Pancreas (tissue), 10 donors: Measurements from ENCODE around the gene RAD51B. TPM values are rescaled to one million over a fixed set of nuclear protein-coding genes. Genes with fewer than 3 reads are reported as not detected.

Experiments used
- ATAC-seq, 4 donors: fragments of 200-7000 bp; cut with Tn5 transposase; one replicate each; pipeline versions ENCODE4 v1.8.0 to v1.9.1; 2020; ENCODE audit warnings: mild to moderate bottlenecking in 4 of 4, moderate library complexity in 4 of 4
- DNase-seq, 6 donors: peaks; one replicate each; pipeline ENCODE4 v3.0.0-alpha.2; 2020
- FAIRE-seq: peaks from 2 replicates; lab custom pipeline; 2012; peaks lifted over from hg19 to GRCh38; lab: Jason Lieb, UNC
- H3K27ac ChIP-seq, 4 donors: fragments of 200-600 bp; sonication (generic); 1 replicate in 3 of 4; 2 replicates in 1 of 4; pipeline versions ENCODE4 v1.5.0 to v1.8.0; 2020
- H3K27me3 ChIP-seq, 4 donors: fragments of 200-600 bp; one replicate each; pipeline ENCODE4 v1.8.0; 2021
- H3K36me3 ChIP-seq, 3 donors: fragments of 200-600 bp; sonication (generic) in 1 of 3; one replicate each; pipeline versions ENCODE4 v1.5.0 to v1.8.0; 2020 to 2021
- H3K4me1 ChIP-seq, 3 donors: fragments of 200-600 bp; one replicate each; pipeline ENCODE4 v1.8.0; 2021
- H3K4me3 ChIP-seq, 4 donors: fragments of 200-600 bp; sonication (generic) in 2 of 4; one replicate each; pipeline versions ENCODE4 v1.5.0 to v1.8.0; 2020 to 2021
- H3K9me3 ChIP-seq, 4 donors: fragments of 200-600 bp; one replicate each; pipeline ENCODE4 v1.8.0; 2021
- CTCF ChIP-seq, 4 donors: fragments of 200-600 bp; sonication (generic) in 3 of 4; IDR thresholded peaks; one replicate each; pipeline versions ENCODE4 v1.5.0 to v1.8.0; 2021; ENCODE audit warnings: antibody characterized with exemption in 4 of 4
- WGBS, 2 donors: extraction: QIAGEN DNeasy Blood & Tissue Kit; methylation state at CpG; one replicate each; pipeline ENCODE4 v1.1.7; 2013; 5-methylcytosine and 5-hydroxymethylcytosine counted together
- intact Hi-C, 3 donors: fragments of 100-400 bp; cut with DNase I; formaldehyde crosslinking; loops; one replicate each; pipeline versions ENCODE4 v1.11.1 to v1.14.2; 2022
- polyA plus RNA-seq, 2 donors: library from polyadenylated mRNA; stranded (reverse); fragments of 200-250 nt; gene quantifications; one replicate each; pipeline ENCODE4 v1.2.3, GENCODE V29; 2013
- total RNA-seq, 6 donors: library from RNA; stranded (reverse); fragmentation: NEBNext Ultra II Directional in 4 of 6; extraction: Animal tissue kit (Norgen Biotek cat#: 25700) in 4 of 6; gene quantifications; one replicate each; pipeline versions ENCODE4 v1.2.1 to v1.2.4, GENCODE V29; 2021 to 2023
- donor health status: healthy with polysubstance abuse.
- donor health status: DM: no; HTN: no; CAD: no; lungs with moderate emphysema.
- donor health status: DM: no; HTN: no; CAD: no.
- donor health status: control.
- donor health status: control.
- donor health status: Bipolar disorder and iron deficiency.
- donor health status: DM: yes; HTN: yes; CAD: no.
- donor health status: DM: no; HTN: no; CAD: no.
- donor health status: DM: no; HTN: no; CAD: no.
- donor health status: DM: yes; HTN: yes; CAD: no.

RAD51B gene
- total and polyA plus RNA-seq, 8 donors, result 1.1 to 17.3 (median 5.8) TPM

- peak overlapping the region in 2 of 4 donors; percentile 14 to 33 for H3K27ac ChIP-seq
- H3K4me3 ChIP-seq, result no peak overlapping the region
- H3K36me3 ChIP-seq, result no peaks in the 10 kb centered on the region
- no peak for FAIRE-seq
- no peak for TF ChIP-seq CTCF (IDR thresholded peaks at IDR 0.05)
- H3K9me3 ChIP-seq, result no peaks in the 10 kb centered on the region
- ATAC-seq, result no peak
- intact Hi-C loops, result no loop called here
- H3K4me1 ChIP-seq, result peaks cover 4 to 20% (median 12%) of the 10 kb centered on the region in 3 donors
- 72 to 80% methylated on average over 15 of the region's 15 CpGs for whole genome bisulfite sequencing, 2 donors
- no peaks in the 10 kb centered on the region for H3K27me3 ChIP-seq
- no peak for DNase-seq
Observed at GRCh38 chr14:68633131-68633991, 813.8 kb downstream of the RAD51B start.

GRCh38 chr14:68634332-68634731 lies 814.8 kb downstream of the RAD51B start:
- ATAC-seq (no peak), FAIRE-seq (no peak), DNase-seq (no peak)
- H3K9me3 ChIP-seq, result no peaks in the 10 kb centered on the region
- no peak for TF ChIP-seq CTCF (IDR thresholded peaks at IDR 0.05)
- intact Hi-C loops, result no loop called here
- no peak overlapping the region for H3K4me3 ChIP-seq
- peaks cover under 1 to 17% (median 9%) of the 10 kb centered on the region in 3 donors for H3K4me1 ChIP-seq
- no peak overlapping the region for H3K27ac ChIP-seq
- H3K27me3 ChIP-seq, result no peaks in the 10 kb centered on the region
- 88 to 90% methylated on average over 9 of the region's 9 CpGs for WGBS, 2 donors
- no peaks in the 10 kb centered on the region for H3K36me3 ChIP-seq

GRCh38 chr14:68634874-68635595 lies 815.5 kb downstream of the RAD51B start:
- Histone ChIP-seq H3K9me3 (no peaks in the 10 kb centered on the region), H3K36me3 (no peaks in the 10 kb centered on the region), H3K4me1 (peaks cover 0 to 10% (median 3%) of the 10 kb centered on the region in 3 donors), H3K4me3 (no peak overlapping the region), H3K27me3 (no peaks in the 10 kb centered on the region), H3K27ac (no peak overlapping the region)
- FAIRE-seq (peak; percentile 64), DNase-seq (no peak), ATAC-seq (no peak)
- WGBS, 2 donors, result 91 to 95% methylated on average over 5 of the region's 5 CpGs
- intact Hi-C loops, result no loop called here
- TF ChIP-seq CTCF (IDR thresholded peaks at IDR 0.05), result no peak

- intact Hi-C loops, result no loop called here
- H3K36me3 ChIP-seq, result no peaks in the 10 kb centered on the region
- H3K27me3 ChIP-seq, result no peaks in the 10 kb centered on the region
- ATAC-seq (no peak), FAIRE-seq (no peak), DNase-seq (no peak)
- no peaks in the 10 kb centered on the region for H3K9me3 ChIP-seq
- H3K4me3 ChIP-seq, result no peak overlapping the region
- WGBS, 2 donors, result 83 to 86% methylated on average over 5 of the region's 5 CpGs
- TF ChIP-seq CTCF (IDR thresholded peaks at IDR 0.05), result no peak
- peaks cover 0 to 3% (median 0%) of the 10 kb centered on the region in 3 donors for H3K4me1 ChIP-seq
- H3K27ac ChIP-seq, result peak overlapping the region in 1 of 4 donors; percentile 39
Observed at GRCh38 chr14:68636597-68636996, 817.0 kb downstream of the RAD51B start.
